MCF 10A (cell line): ENCODE data around the gene NAA40. TPM values are rescaled to one million over a fixed set of nuclear protein-coding genes. Genes with fewer than 3 reads are reported as not detected.

Experiments used
- BruUV-seq: library from RNA; stranded (reverse); fragments of 400-500 nt; replicated peaks from 2 replicates; lab custom pipeline; 2021; lab: Mats Ljungman, UMichigan
- CTCF ChIA-PET: fragments of 300-600 bp; sonication (Branson Sonifier 250); formaldehyde crosslinking; extraction: SDS; loops from one replicate; lab custom pipeline; 2021; ENCODE audit warnings: antibody characterized with exemption, inconsistent platforms; lab: Yijun Ruan, JAX
- POLR2A ChIA-PET: fragments of 300-600, 350-650 bp; sonication (Branson Sonifier 250); formaldehyde crosslinking; extraction: SDS; loops from one replicate; lab custom pipeline; 2020; ENCODE audit warnings: antibody characterized with exemption, inconsistent platforms; lab: Yijun Ruan, JAX
- DNase-seq: peaks from one replicate; pipeline ENCODE4 v3.0.0-alpha.2; 2018; ENCODE audit not compliant: unreplicated experiment
- H3K27ac Mint-ChIP-seq: one replicate; pipeline ENCODE4 v1.8.0; 2022; ENCODE audit warnings: mild to moderate bottlenecking, low read depth, mixed read lengths; ENCODE audit not compliant: unreplicated experiment
- H3K27me3 Mint-ChIP-seq: one replicate; pipeline ENCODE4 v1.8.0; 2022; ENCODE audit warnings: mixed read lengths; ENCODE audit not compliant: insufficient read depth, unreplicated experiment
- H3K36me3 Mint-ChIP-seq: one replicate; pipeline ENCODE4 v1.8.0; 2022; ENCODE audit warnings: mild to moderate bottlenecking, moderate library complexity, mixed read lengths; ENCODE audit not compliant: insufficient read depth, unreplicated experiment
- H3K4me1 Mint-ChIP-seq: one replicate; pipeline ENCODE4 v1.8.0; 2022; ENCODE audit warnings: mixed read lengths; ENCODE audit not compliant: insufficient read depth, unreplicated experiment
- H3K4me3 Mint-ChIP-seq: one replicate; pipeline ENCODE4 v1.8.0; 2022; ENCODE audit warnings: mild to moderate bottlenecking, moderate library complexity, mixed read lengths; ENCODE audit not compliant: unreplicated experiment
- H3K9me3 Mint-ChIP-seq: one replicate; pipeline ENCODE4 v1.8.0; 2022; ENCODE audit warnings: mixed read lengths; ENCODE audit not compliant: unreplicated experiment
- CTCF ChIP-seq: fragments of 200-600 bp; IDR thresholded peaks from one replicate; pipeline ENCODE4 v1.8.0; 2022; ENCODE audit warnings: antibody characterized with exemption, mild to moderate bottlenecking; ENCODE audit not compliant: unreplicated experiment
- intact Hi-C: fragments of 100-400 bp; cut with micrococcal nuclease; formaldehyde crosslinking; loops from 2 replicates; pipeline ENCODE4 v1.14.1; 2022
- total RNA-seq: library from RNA; stranded (reverse); gene quantifications from 2 replicates; pipeline ENCODE4 v1.2.3, GENCODE V29; 2022

Gene NAA40
- total RNA-seq, 1 experiment from 2014 or later = 11.7 TPM

DNA sequence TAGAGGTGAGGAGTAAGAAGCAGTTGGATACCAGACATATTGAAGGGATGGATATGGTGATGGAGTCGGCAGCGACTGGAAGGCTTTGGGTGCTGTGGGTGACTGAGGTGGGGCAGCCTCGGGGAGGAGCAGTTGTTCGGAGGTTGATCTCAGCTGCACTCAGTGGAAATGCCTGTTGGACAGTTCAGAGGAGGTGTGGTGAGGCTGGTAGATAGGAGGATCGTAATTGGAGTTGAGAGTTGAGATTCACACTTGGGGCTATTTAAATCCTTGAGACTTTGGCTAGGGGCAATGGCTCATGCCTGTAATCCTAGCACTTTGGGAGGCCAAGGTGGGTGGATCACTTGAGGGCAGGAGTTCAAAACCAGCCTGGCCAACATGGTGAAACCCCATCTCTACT lies 54.3 kb downstream of the NAA40 start:
- ChIA-PET POLR2A (no interaction called here), CTCF (no interaction called here)

DNA sequence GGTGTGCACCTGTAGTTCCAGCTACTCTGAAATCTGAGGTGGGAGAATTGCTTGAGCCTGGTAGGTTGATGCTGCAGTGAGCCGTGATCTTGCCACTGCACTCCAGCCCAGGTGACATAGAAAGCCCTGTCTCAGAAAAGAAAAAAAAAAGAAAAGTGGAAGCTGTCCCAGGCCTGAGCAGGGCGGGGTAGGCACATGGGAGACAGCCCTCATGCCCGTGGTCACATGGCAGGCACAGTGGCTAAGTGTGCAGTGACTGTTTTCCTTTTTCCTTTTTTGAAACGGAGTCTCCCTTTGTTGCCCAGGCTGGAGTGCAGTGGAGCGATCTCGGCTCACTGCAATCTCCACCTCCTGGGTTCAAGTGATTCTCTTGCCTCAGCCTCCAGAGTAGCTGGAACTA lies 55.2 kb downstream of the NAA40 start:
- POLR2A ChIA-PET = no interaction called here

More for the DNA sequence above, 54.3 kb downstream of the NAA40 start:
- Mint-ChIP-seq H3K4me3 (no peak overlapping the region), H3K36me3 (peaks cover 85% of the 10 kb centered on the region), H3K27ac (no peak overlapping the region), H3K27me3 (no peaks in the 10 kb centered on the region), H3K4me1 (peaks cover 18% of the 10 kb centered on the region), H3K9me3 (no peaks in the 10 kb centered on the region)
- intact Hi-C loops = no loop called here
- no peak for DNase-seq
- BruUV-seq = no TSS peak
- TF ChIP-seq CTCF = no peak

DNA sequence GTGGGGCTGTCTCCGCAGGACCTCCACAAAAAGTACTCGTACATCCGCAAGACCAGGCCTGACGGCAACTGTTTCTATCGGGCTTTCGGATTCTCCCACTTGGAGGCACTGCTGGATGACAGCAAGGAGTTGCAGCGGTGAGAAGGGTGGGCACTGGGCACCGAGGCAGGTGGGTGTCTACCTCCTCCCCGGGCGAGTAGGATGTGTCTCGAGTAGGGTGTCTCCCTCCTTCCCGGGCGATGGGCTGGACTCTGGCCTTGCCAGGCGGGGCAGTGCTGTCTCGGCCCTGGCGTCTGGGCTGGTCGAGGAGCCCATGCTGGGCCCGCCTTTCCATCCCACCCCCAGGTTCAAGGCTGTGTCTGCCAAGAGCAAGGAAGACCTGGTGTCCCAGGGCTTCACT lies 57.7 kb downstream of the NAA40 start:
- Mint-ChIP-seq H3K36me3 (peaks cover 57% of the 10 kb centered on the region), H3K4me1 (peaks cover 16% of the 10 kb centered on the region), H3K9me3 (no peaks in the 10 kb centered on the region), H3K27ac (no peak overlapping the region), H3K27me3 (no peaks in the 10 kb centered on the region), H3K4me3 (no peak overlapping the region)
- POLR2A ChIA-PET = interaction anchor here (0.7 kb wide), 1 partner anchor 30 kb away, joined by 4 read pairs; no protein-coding TSS in a partner anchor
- CTCF ChIA-PET = interaction anchor here (0.6 to 0.7 kb wide), 2 partner anchors 30 to 96 kb away, joined by 3 to 4 read pairs; no protein-coding TSS in a partner anchor
- intact Hi-C loops = no loop called here
- no TSS peak for BruUV-seq
- no peak for DNase-seq
- TF ChIP-seq CTCF = no peak

More for the DNA sequence above, 55.2 kb downstream of the NAA40 start:
- Mint-ChIP-seq H3K27ac (no peak overlapping the region), H3K4me1 (peaks cover 18% of the 10 kb centered on the region), H3K27me3 (no peaks in the 10 kb centered on the region), H3K4me3 (no peak overlapping the region), H3K9me3 (no peaks in the 10 kb centered on the region), H3K36me3 (peaks cover 83% of the 10 kb centered on the region)
- CTCF ChIA-PET = no interaction called here
- intact Hi-C loops = no loop called here
- no TSS peak for BruUV-seq
- TF ChIP-seq CTCF = no peak
- DNase-seq = no peak

DNA sequence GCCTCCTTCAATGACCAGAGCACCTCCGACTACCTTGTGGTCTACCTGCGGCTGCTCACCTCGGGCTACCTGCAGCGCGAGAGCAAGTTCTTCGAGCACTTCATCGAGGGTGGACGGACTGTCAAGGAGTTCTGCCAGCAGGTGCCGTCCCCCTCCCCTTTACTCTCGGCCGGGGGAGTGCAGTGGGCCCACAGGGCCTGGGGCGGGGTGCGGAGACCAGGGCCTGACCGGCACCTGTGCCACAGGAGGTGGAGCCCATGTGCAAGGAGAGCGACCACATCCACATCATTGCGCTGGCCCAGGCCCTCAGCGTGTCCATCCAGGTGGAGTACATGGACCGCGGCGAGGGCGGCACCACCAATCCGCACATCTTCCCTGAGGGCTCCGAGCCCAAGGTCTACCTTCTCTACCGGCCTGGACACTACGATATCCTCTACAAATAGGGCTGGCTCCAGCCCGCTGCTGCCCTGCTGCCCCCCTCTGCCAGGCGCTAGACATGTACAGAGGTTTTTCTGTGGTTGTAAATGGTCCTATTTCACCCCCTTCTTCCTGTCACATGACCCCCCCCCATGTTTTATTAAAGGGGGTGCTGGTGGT lies 58.4 kb downstream of the NAA40 start:
- TF ChIP-seq CTCF = no peak
- H3K4me1 Mint-ChIP-seq = peaks cover 11% of the 10 kb centered on the region
- BruUV-seq = TSS peak; percentile 72
- intact Hi-C loops = no loop called here
- POLR2A ChIA-PET = interaction anchor here (1.0 kb wide), 1 partner anchor 8 kb away, joined by 3 read pairs; no protein-coding TSS in a partner anchor
- no peaks in the 10 kb centered on the region for H3K27me3 Mint-ChIP-seq
- H3K9me3 Mint-ChIP-seq = no peaks in the 10 kb centered on the region
- peak overlapping the region; percentile 59 for H3K27ac Mint-ChIP-seq
- no peak for DNase-seq
- CTCF ChIA-PET = no interaction called here
- H3K36me3 Mint-ChIP-seq = peaks cover 52% of the 10 kb centered on the region
- no peak overlapping the region for H3K4me3 Mint-ChIP-seq
